ENCODE results near the gene KCNS3. TPM values are rescaled to one million over a fixed set of nuclear protein-coding genes. Genes with fewer than 3 reads are reported as not detected.

KCNS3 gene
- total RNA-seq, 4 donors from 2014 or later: 13.7 to 65.4 (median 52.9) TPM

GRCh38 chr2:17877811-17878280, 621 bp upstream of the KCNS3 start:
- peaks cover 39% of the 10 kb centered on the region for H3K27me3 ChIP-seq
- H3K27ac ChIP-seq: peak overlapping the region; percentile 66 to 91 (median 79)
- DNase-seq: peak; percentile 15
- intact Hi-C loops (cut with DNase I; ENCODE audit: low total_unique reads) (no loop called here), in situ Hi-C loops (cut with MboI; ENCODE audit: low pct_ligation_motif_present in 1 of 4, low pct_unique_long_range_greater_than_20kb in 1 of 4, low sequenced_read_pairs in 3 of 4) (no loop called here)
- H3K4me3 ChIP-seq: peak overlapping the region; percentile 51 to 89 (median 68)
- TF ChIP-seq EP300 (IDR thresholded peaks at IDR 0.05; ENCODE audit: low read depth): no peak
- TF ChIP-seq POLR2AphosphoS5 (IDR thresholded peaks at IDR 0.05): no peak
- no peak for TF ChIP-seq CTCF (IDR thresholded peaks at IDR 0.05)
- TF ChIP-seq POLR2A (IDR thresholded peaks at IDR 0.05): no peak
- no peaks in the 10 kb centered on the region for H3K36me3 ChIP-seq
- WGBS, 2 donors (ENCODE audit: low coverage in 1 of 2): 7% methylated on average over 28 of the region's 28 CpGs; no CpG with 5 or more reads in 1 of the 2 donors
- no peaks in the 10 kb centered on the region for H3K9me3 ChIP-seq
- peaks cover 0 to 27% (median 14%) of the 10 kb centered on the region in 4 donors for H3K4me1 ChIP-seq

- H3K9me3 ChIP-seq: no peaks in the 10 kb centered on the region
- no peaks in the 10 kb centered on the region for H3K36me3 ChIP-seq
- in situ Hi-C loops (cut with MboI; ENCODE audit: low pct_ligation_motif_present in 1 of 4, low pct_unique_long_range_greater_than_20kb in 1 of 4, low sequenced_read_pairs in 3 of 4) (no loop called here), intact Hi-C loops (cut with DNase I; ENCODE audit: low total_unique reads) (no loop called here)
- peak; percentile 87 for DNase-seq
- WGBS, 2 donors (ENCODE audit: low coverage in 1 of 2): 0 to 3% methylated on average over 2 to 41 of the region's 49 CpGs
- H3K27me3 ChIP-seq: peaks cover 39% of the 10 kb centered on the region
- H3K4me3 ChIP-seq: peak overlapping the region; percentile 51 to 89 (median 62)
- H3K4me1 ChIP-seq: peaks cover 0 to 27% (median 14%) of the 10 kb centered on the region in 4 donors
- TF ChIP-seq EP300 (IDR thresholded peaks at IDR 0.05; ENCODE audit: low read depth): no peak
- peak; percentile 43 for TF ChIP-seq POLR2A (IDR thresholded peaks at IDR 0.05)
- TF ChIP-seq CTCF (IDR thresholded peaks at IDR 0.05): peak; percentile 5 to 35 (median 23)
- TF ChIP-seq POLR2AphosphoS5 (IDR thresholded peaks at IDR 0.05): peak; percentile 68 to 81 (median 74)
- H3K27ac ChIP-seq: peak overlapping the region; percentile 75 to 91 (median 84)
Observed at GRCh38 chr2:17879137-17879912, 858 bp downstream of the KCNS3 start.

GRCh38 chr2:17879913-17880274, 1.4 kb downstream of the KCNS3 start:
- intact Hi-C loops (cut with DNase I; ENCODE audit: low total_unique reads): no loop called here
- no peak for DNase-seq
- Histone ChIP-seq H3K27ac (peak overlapping the region; percentile 75 to 91 (median 84)), H3K9me3 (no peaks in the 10 kb centered on the region), H3K27me3 (peaks cover 39% of the 10 kb centered on the region), H3K36me3 (no peaks in the 10 kb centered on the region), H3K4me3 (peak overlapping the region in 3 of 4 donors; percentile 51 to 89 (median 68)), H3K4me1 (peaks cover 0 to 27% (median 14%) of the 10 kb centered on the region in 4 donors)
- WGBS, 2 donors (ENCODE audit: low coverage in 1 of 2): 25 to 31% methylated on average over 8 to 9 of the region's 9 CpGs
- in situ Hi-C loops (cut with MboI; ENCODE audit: low pct_ligation_motif_present in 1 of 4, low pct_unique_long_range_greater_than_20kb in 1 of 4, low sequenced_read_pairs in 3 of 4): no loop called here
- TF ChIP-seq POLR2AphosphoS5 (IDR thresholded peaks at IDR 0.05): no peak
- TF ChIP-seq POLR2A (IDR thresholded peaks at IDR 0.05): no peak
- TF ChIP-seq EP300 (IDR thresholded peaks at IDR 0.05; ENCODE audit: low read depth): no peak
- TF ChIP-seq CTCF (IDR thresholded peaks at IDR 0.05): no peak

- Histone ChIP-seq H3K9me3 (no peaks in the 10 kb centered on the region), H3K36me3 (no peaks in the 10 kb centered on the region), H3K27ac (no peak overlapping the region), H3K27me3 (no peaks in the 10 kb centered on the region), H3K4me3 (no peak overlapping the region), H3K4me1 (peaks cover 0 to 5% (median 0%) of the 10 kb centered on the region in 4 donors)
- TF ChIP-seq EP300 (IDR thresholded peaks at IDR 0.05; ENCODE audit: low read depth): no peak
- no peak for TF ChIP-seq CTCF (IDR thresholded peaks at IDR 0.05)
- TF ChIP-seq POLR2AphosphoS5 (IDR thresholded peaks at IDR 0.05): no peak
- no peak for TF ChIP-seq POLR2A (IDR thresholded peaks at IDR 0.05)
- in situ Hi-C loops (cut with MboI; ENCODE audit: low pct_ligation_motif_present in 1 of 4, low pct_unique_long_range_greater_than_20kb in 1 of 4, low sequenced_read_pairs in 3 of 4) (no loop called here), intact Hi-C loops (cut with DNase I; ENCODE audit: low total_unique reads) (no loop called here)
- DNase-seq: peak; percentile 39
- WGBS, 2 donors (ENCODE audit: low coverage in 1 of 2): 79 to 81% methylated on average over 4 to 10 of the region's 10 CpGs
Observed at GRCh38 chr2:17892770-17893534, 14.5 kb downstream of the KCNS3 start.

Data from transverse colon (tissue), 4 donors.